ENCODE measurements around the gene AP3B2.

DNA sequence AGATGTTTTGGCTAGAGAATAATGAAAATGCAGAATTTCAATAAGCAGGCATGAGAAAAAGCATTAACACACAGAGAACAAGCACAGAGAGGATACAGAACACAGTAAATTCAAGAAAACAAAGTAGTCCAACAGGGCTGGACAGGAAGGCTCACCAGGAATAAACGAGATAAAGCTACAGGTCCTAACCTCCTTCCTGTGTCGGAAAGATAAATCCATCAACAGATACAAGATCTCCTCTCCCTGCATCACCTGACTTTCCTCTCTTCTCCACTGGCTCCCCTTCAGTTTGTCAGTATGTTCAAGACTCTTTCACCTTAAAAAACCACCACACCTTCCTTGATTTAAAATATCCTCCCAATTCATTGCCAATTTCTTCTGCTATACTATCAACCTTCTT, 73.9 kb downstream of the AP3B2 start:
- TF ChIP-seq, protein P1, sequence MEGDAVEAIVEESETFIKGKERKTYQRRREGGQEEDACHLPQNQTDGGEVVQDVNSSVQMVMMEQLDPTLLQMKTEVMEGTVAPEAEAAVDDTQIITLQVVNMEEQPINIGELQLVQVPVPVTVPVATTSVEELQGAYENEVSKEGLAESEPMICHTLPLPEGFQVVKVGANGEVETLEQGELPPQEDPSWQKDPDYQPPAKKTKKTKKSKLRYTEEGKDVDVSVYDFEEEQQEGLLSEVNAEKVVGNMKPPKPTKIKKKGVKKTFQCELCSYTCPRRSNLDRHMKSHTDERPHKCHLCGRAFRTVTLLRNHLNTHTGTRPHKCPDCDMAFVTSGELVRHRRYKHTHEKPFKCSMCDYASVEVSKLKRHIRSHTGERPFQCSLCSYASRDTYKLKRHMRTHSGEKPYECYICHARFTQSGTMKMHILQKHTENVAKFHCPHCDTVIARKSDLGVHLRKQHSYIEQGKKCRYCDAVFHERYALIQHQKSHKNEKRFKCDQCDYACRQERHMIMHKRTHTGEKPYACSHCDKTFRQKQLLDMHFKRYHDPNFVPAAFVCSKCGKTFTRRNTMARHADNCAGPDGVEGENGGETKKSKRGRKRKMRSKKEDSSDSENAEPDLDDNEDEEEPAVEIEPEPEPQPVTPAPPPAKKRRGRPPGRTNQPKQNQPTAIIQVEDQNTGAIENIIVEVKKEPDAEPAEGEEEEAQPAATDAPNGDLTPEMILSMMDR (IDR thresholded peaks at IDR 0.05) = no peak
- no peak for TF ChIP-seq POLR2A (IDR thresholded peaks at IDR 0.05)

Data from breast epithelium (tissue), 3 donors.